Kidney epithelial cell (primary cell): ENCODE measurements around the gene ARFIP1. TPM values are rescaled to one million over a fixed set of nuclear protein-coding genes. Genes with fewer than 3 reads are reported as not detected.

Experiments
- DNase-seq: peaks from one replicate; pipeline ENCODE4 v3.0.0-alpha.2; 2010; ENCODE audit warnings: low read depth
- H3K27me3 ChIP-seq: 2 replicates; pipeline ENCODE4 v1.6.0; 2011; ENCODE audit warnings: low read length; ENCODE audit not compliant: control insufficient read depth, insufficient read depth
- H3K36me3 ChIP-seq: 2 replicates; pipeline ENCODE4 v1.5.1; 2011; ENCODE audit warnings: low read length; ENCODE audit not compliant: control insufficient read depth, insufficient read depth
- H3K4me3 ChIP-seq: 2 replicates; pipeline ENCODE4 v1.5.1; 2011; ENCODE audit warnings: low read depth, mild to moderate bottlenecking, control low read depth, low read length
- total RNA-seq: library from RNA; depleted of rRNA; stranded (reverse); fragments of >200 nt; gene quantifications from 2 replicates; pipeline ENCODE4 v1.2.3, GENCODE V29; 2015
- TF ChIP-seq, protein P1 (sequence below): IDR thresholded peaks from 2 replicates; pipeline ENCODE4 v1.5.1; 2011; ENCODE audit warnings: mild to moderate bottlenecking, moderate library complexity, low read length, control low read depth, inconsistent platforms; ENCODE audit not compliant: insufficient read depth, poor library complexity, severe bottlenecking

The ARFIP1 gene, protein sequence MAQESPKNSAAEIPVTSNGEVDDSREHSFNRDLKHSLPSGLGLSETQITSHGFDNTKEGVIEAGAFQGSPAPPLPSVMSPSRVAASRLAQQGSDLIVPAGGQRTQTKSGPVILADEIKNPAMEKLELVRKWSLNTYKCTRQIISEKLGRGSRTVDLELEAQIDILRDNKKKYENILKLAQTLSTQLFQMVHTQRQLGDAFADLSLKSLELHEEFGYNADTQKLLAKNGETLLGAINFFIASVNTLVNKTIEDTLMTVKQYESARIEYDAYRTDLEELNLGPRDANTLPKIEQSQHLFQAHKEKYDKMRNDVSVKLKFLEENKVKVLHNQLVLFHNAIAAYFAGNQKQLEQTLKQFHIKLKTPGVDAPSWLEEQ
- total RNA-seq, result 34.2 and 45.6 TPM in 2 replicates

DNA sequence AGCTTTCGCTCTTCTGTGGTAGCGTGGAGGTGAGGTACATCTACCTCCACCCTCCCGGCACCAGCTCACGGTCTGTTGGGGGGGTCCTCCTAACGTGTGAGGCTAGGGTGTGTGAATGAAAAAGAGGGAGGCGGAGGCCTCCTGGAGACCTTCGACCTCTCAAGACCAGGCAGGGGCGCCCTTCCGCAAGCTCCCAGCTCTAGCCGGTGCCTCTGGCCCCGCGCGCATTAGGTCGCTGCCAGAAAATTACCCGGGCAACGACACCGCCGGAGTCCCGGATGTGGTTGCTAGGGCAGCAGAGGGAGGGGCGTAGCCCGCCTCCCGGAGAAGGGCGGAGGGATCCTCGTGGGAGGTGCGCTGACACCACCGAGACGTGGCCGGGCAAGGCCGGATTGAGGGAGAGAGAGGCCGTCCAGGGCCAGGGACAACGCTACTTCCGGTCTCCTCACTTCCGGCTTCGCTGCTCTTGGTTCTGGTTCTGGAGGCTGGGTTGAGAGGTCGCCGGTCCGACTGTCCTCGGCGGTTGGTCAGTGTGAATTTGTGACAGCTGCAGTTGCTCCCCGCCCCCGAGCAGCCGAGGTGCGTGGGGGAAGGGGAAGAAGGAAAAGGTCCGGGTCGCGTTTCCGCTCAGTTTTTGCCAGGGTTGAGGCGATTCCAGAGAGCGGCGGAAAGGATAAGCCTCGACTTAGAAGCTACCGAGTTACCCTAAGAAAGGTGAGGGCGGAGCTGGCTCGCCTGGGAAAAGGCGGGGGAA lies at the start of gene ARFIP1, which contains the start of gene TIGD4:
Gene ARFIP1 (plus strand): TSS at position 442 of the 754 bp plus-strand sequence. CDS start 49,680 bp downstream, outside the sequence.
Gene TIGD4 (minus strand): TSS at position 218 of the 754 bp plus-strand sequence. CDS start 8,726 bp downstream, outside the sequence.
- Histone ChIP-seq H3K4me3 (peak within 1 kb of the TSS; percentile 77), H3K27me3 (no peaks in the 10 kb centered on the region), H3K36me3 (no peaks in the 10 kb centered on the region)
- TF ChIP-seq, protein P1, sequence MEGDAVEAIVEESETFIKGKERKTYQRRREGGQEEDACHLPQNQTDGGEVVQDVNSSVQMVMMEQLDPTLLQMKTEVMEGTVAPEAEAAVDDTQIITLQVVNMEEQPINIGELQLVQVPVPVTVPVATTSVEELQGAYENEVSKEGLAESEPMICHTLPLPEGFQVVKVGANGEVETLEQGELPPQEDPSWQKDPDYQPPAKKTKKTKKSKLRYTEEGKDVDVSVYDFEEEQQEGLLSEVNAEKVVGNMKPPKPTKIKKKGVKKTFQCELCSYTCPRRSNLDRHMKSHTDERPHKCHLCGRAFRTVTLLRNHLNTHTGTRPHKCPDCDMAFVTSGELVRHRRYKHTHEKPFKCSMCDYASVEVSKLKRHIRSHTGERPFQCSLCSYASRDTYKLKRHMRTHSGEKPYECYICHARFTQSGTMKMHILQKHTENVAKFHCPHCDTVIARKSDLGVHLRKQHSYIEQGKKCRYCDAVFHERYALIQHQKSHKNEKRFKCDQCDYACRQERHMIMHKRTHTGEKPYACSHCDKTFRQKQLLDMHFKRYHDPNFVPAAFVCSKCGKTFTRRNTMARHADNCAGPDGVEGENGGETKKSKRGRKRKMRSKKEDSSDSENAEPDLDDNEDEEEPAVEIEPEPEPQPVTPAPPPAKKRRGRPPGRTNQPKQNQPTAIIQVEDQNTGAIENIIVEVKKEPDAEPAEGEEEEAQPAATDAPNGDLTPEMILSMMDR, result peak; percentile 16
- DNase-seq, result peak; percentile 81

DNA sequence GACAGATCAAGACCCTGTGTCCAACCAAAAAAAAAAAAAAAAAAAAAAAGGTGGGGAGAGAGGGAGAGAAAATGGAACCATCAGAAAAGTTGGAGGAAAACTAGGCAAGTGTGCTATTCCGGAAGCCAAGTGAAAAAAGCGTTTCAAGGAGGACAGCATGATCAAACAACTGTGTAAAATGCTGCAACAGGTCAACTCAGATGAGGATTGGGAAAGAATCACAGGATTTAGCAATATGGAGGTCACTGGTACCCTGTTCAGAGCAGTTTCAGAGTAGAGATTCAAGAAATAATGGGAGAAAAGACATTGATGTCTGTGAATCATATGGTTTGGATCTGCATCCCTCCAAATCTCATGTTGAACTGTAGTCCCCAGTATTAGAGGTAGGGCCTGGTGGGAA lies 47.8 kb upstream of the ARFIP1 start:
- TF ChIP-seq, protein P1, result no peak
- no peak overlapping the region for H3K4me3 ChIP-seq
- no peaks in the 10 kb centered on the region for H3K36me3 ChIP-seq
- DNase-seq, result no peak
- no peaks in the 10 kb centered on the region for H3K27me3 ChIP-seq

DNA sequence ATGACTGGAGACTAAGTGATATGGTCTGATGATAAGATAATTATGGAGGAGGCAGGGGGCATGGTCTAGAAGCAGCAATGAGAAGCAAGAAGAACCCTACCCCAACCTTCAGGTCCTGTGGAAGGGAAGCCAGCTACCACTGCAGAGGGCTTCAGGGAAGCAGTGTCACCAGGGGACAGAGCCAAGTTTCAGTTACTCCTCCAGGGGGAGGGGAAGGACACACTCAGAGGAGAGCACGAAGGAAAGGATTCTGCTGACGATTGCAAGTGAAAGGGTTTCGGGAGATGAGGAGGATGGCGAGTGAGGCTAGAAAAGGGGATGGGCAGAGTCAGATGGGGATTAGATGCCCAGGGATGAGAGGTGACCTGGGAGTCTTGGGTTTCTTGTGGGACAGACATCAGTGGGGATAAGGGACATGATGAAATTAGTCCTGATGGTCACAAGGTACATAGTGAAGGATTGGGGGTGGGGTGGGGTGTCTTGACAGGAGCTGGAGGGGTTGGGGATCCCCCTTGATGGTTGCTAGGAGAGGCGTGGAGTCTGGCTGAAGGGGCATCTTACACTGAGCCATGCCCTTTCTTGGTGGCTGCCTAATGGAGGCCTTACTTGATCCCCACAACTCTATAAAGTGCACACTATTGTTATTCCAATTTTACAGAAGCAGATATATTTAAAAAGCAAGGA lies 45.6 kb upstream of the ARFIP1 start:
- DNase-seq, result no peak
- H3K4me3 ChIP-seq, result no peak overlapping the region
- no peaks in the 10 kb centered on the region for H3K27me3 ChIP-seq
- H3K36me3 ChIP-seq, result no peaks in the 10 kb centered on the region
- TF ChIP-seq, protein P1, result no peak

DNA sequence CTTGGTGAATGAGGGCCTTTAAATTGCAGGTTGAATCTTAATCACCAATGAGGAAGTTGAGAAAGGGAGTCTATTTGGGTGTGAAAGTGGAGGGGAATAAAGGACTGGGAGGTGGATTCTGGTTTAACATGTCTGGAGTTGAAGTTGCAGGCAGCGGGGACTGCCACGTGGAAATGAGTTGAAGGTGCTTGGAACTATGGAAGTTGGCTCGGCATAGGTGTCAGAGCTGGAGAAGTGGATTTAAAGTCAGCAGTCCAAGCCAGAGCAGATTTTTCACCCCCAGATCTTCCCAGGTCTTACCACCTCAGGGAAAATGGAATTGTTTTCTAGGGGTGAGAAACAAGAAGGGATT lies 45.1 kb upstream of the ARFIP1 start:
- Histone ChIP-seq H3K4me3 (no peak overlapping the region), H3K36me3 (no peaks in the 10 kb centered on the region), H3K27me3 (no peaks in the 10 kb centered on the region)
- no peak for DNase-seq
- TF ChIP-seq, protein P1, result no peak

DNA sequence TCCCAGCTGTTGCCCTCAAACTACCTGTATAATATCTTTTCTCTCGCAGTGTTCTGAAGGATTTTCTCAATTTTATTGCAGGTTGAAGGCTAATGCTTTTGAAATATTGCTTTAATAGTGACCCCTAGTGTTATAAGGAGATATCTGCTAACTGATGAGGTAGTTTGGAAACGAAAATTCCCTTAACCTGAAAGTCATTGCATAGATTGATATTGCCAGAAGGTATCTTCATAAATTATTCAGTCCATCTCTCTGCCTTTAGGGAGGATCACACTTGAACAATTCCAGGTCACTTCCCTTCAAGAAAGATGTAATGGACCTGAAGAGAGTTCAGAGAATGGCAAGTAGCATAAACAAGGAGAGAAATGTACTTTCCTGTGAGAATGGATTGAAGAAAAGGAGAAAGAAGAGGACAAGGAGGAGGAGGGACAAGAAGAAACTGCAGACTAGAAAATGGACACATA lies 44.3 kb upstream of the ARFIP1 start:
- H3K4me3 ChIP-seq, result no peak overlapping the region
- H3K36me3 ChIP-seq, result no peaks in the 10 kb centered on the region
- H3K27me3 ChIP-seq, result no peaks in the 10 kb centered on the region
- TF ChIP-seq, protein P1, result peak; percentile 49
- no peak for DNase-seq
